CD4-positive, alpha-beta T cell treated with Interleukin-2 at 100 ng/mL for 4 hours (primary cell): ENCODE data around the gene ICAM4.

ENCODE experiments used
- DNase-seq: peaks from one replicate; pipeline ENCODE4 v3.0.0-alpha.2; 2020; ENCODE audit warnings: low spot score

Gene ICAM4

DNA sequence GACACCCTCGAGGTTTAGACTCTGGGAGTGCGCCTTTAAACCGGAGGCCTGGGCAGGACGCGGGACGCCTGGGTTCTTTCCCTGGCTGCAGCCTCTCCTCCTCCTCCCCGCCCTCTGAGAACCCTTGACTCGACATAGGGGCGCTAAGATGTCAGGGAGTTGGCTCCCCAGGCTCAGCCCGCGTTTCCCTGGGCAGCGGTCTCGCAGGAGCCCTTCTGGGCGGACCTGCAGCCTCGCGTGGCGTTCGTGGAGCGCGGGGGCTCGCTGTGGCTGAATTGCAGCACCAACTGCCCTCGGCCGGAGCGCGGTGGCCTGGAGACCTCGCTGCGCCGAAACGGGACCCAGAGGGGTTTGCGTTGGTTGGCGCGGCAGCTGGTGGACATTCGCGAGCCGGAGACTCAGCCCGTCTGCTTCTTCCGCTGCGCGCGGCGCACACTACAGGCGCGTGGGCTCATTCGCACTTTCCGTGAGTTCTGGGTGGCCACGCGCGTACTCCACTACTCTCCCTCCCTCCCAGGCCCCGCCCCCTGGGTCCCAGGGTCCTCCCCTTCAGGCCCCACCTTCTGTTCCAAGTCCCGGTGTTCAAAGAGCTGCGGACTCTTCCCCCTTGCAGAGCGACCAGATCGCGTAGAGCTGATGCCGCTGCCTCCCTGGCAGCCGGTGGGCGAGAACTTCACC is 4.3 kb downstream of the ICAM4 start:
- DNase-seq: peak; percentile 56

DNA sequence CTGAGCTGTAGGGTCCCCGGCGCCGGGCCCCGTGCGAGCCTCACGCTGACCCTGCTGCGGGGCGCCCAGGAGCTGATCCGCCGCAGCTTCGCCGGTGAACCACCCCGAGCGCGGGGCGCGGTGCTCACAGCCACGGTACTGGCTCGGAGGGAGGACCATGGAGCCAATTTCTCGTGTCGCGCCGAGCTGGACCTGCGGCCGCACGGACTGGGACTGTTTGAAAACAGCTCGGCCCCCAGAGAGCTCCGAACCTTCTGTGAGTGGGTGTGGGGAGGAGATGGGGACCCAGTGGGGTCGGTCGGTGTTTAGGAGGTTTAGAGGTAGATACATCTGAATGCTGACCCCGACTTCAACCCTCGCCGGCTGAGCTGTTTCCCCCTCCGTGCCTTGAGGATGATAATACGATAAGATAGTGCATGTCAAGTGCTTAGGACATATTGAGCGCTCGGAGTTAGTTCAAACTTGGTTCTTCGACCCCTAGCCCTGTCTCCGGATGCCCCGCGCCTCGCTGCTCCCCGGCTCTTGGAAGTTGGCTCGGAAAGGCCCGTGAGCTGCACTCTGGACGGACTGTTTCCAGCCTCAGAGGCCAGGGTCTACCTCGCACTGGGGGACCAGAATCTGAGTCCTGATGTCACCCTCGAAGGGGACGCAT is 4.9 kb downstream of the ICAM4 start:
- no peak for DNase-seq

DNA sequence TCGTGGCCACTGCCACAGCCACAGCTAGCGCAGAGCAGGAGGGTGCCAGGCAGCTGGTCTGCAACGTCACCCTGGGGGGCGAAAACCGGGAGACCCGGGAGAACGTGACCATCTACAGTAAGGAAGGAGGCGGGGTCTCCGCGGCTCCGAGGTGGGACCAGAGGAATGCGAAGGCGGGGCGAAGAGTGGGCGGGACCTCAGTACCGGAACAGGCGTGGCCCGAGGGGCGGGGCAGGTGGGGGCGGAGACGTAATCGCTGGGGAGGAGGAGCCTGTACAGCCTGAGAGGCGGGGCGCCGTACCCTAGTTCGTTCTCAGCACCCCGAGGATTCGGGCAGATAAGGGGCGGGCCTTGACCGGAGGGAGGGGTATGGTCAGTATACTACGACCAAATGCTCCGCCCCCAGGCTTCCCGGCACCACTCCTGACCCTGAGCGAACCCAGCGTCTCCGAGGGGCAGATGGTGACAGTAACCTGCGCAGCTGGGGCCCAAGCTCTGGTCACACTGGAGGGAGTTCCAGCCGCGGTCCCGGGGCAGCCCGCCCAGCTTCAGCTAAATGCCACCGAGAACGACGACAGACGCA is 5.5 kb downstream of the ICAM4 start:
- DNase-seq: peak; percentile 58

DNA sequence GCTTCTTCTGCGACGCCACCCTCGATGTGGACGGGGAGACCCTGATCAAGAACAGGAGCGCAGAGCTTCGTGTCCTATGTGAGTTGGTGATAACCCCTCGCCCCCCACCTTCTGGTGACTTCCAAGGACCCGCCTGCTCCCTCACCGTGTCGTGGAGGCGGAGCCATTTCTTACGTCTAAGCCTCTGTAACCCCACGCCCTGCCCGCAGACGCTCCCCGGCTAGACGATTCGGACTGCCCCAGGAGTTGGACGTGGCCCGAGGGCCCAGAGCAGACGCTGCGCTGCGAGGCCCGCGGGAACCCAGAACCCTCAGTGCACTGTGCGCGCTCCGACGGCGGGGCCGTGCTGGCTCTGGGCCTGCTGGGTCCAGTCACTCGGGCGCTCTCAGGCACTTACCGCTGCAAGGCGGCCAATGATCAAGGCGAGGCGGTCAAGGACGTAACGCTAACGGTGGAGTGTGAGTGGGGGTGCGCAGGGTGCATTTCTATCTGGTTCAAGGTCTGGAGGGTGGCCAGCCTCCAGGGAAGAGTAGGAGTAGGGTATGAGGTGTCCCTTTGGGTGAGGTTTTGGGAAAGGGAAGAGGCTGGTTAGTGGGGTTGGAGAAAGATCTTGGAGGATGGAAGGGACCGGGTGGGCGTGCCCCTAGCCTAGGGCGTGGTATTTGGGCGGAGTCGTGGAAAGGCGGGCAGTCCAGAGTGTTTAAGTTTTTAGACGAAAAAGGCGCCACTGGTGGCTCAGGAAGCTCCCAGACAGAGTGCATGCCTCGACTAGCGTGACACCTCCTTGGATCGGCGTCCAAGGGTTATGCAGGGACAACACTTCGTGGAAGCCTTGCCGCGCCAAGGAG is 6.3 kb downstream of the ICAM4 start:
- no peak for DNase-seq

DNA sequence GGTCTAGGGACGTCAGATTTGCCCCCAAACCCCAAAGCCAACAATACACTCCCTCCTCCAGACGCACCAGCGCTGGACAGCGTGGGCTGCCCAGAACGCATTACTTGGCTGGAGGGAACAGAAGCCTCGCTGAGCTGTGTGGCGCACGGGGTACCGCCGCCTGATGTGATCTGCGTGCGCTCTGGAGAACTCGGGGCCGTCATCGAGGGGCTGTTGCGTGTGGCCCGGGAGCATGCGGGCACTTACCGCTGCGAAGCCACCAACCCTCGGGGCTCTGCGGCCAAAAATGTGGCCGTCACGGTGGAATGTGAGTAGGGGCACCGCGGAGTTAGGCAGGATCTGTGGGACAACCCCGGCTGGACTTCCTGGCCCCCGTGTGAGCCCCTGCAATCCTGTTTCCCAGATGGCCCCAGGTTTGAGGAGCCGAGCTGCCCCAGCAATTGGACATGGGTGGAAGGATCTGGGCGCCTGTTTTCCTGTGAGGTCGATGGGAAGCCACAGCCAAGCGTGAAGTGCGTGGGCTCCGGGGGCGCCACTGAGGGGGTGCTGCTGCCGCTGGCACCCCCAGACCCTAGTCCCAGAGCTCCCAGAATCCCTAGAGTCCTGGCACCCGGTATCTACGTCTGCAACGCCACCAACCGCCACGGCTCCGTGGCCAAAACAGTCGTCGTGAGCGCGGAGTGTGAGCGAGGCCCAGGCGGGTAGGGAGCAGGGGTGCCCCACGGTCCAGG is 7.0 kb downstream of the ICAM4 start:
- no peak for DNase-seq

DNA sequence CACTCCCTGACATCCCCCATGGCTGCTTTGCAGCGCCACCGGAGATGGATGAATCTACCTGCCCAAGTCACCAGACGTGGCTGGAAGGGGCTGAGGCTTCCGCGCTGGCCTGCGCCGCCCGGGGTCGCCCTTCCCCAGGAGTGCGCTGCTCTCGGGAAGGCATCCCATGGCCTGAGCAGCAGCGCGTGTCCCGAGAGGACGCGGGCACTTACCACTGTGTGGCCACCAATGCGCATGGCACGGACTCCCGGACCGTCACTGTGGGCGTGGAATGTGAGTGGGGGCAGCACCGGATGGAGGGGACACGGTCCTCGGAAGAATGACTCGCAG is 7.6 kb downstream of the ICAM4 start:
- DNase-seq: no peak

DNA sequence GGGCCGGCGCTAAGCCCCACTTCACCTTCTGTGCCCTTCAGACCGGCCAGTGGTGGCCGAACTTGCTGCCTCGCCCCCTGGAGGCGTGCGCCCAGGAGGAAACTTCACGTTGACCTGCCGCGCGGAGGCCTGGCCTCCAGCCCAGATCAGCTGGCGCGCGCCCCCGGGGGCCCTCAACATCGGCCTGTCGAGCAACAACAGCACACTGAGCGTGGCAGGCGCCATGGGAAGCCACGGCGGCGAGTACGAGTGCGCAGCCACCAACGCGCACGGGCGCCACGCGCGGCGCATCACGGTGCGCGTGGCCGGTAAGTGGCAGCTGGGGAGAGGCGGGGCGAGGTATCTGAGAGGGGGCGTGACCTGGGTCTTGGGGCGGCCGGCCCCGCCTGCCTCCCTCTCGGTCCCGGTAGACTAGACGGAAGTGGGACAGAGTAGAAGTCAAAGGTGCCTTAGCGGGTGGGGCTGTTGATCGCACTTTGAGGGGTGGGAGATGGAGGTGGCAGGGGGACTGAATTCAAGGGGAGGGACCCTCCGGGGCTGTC is 8.6 kb downstream of the ICAM4 start:
- DNase-seq: peak; percentile 75

DNA sequence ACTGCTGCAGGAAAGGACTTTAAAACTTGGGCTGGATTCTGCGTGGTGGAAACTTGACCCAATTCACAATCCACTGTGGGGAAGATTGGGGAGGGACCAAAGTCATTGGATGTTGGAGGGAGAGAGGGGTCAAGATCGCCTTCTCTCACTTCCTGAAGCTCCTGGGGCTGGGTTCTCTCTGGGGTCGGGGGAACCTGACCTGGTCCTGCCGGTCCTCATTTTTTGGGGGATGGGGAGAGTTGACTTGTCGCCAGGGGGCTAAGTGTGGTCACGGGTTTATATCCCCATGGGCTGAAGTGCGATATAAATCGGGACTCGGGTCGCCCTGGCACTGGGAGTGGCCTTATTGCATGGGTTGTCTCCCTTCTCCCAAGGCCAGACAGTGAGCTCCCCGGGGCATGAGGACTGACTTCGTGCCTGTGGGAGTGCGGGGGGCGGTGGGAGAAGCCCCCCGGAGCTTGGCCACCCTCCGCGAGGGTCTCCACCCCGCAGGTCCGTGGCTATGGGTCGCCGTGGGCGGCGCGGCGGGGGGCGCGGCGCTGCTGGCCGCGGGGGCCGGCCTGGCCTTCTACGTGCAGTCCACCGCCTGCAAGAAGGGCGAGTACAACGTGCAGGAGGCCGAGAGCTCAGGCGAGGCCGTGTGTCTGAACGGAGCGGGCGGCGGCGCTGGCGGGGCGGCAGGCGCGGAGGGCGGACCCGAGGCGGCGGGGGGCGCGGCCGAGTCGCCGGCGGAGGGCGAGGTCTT is 9.3 kb downstream of the ICAM4 start:
- no peak for DNase-seq

DNA sequence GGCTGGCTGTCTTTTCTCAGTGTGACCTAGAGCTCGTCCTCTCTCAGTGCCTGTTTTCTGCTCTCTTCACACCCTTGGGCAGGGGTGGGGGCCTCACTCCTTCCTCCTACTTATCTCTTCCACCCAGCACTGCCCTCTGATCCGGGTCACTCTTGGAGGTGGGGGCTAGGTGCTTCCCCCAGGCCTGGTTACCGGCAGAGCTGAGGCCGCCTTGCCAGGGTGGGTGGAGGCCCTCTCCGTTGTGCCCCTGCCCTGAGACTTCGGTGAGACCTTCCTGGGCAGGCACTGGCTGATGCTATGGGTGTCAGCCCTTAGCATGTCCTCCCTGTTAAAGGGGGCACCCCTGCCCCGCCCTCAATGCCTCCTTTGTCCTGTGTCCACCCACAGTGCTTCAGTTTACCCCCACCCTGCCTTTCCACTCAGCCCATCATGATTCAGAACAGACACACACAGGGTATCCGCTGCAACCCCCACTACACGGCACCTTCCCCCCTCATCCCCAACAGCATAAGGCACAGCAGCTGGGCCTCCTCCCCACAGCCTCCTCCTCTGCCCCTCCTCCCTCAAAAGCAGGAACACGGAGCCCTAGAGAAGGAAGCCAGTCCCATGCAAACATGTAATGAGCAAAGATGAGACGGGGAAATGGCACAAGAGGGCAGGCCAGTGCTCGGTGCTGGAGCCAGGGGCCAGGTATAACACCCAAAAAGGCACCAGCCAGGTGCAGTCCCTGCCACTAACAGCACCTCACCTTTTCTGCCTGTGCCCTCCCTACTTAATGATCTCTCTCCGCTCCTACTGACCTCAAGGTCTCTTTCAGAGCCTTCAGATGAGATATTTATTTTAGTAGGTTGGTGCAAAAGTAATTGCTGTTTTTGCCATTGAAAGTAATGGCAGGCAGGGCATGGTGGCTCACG is 13.0 kb downstream of the ICAM4 start:
- no peak for DNase-seq

DNA sequence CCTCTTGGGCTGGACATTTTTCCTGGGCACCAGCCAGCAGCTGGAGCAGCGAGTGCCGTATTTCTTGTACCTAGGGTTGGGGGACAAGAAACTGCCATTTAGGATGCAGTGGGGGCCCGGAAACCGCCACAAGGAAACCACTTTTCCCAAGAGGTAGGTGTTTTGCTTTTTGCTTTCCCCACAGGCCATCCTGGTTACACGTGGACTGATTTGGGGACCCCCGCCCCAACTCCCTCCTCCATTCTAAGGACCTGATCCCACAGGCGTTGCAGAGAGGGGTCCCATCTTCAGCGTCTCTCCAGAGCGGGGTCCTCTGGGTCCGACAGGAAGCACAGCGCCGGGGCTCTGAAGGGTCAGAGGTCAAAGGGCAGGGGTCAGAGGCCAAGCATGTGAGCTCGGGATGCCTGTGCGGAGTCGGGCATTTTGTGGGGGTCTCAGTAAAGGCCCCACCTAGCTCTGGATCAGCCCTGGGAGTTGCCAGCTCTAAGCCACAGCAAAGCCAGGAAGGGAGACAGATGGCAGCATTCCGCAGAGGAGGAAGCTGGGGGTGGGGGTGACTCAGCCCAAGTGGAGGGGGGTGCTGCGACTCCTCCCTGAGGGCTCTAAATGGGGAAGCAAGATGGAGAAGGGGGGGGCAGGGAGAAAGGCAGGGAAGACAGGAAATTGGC is 18.5 kb downstream of the ICAM4 start:
- DNase-seq: no peak

DNA sequence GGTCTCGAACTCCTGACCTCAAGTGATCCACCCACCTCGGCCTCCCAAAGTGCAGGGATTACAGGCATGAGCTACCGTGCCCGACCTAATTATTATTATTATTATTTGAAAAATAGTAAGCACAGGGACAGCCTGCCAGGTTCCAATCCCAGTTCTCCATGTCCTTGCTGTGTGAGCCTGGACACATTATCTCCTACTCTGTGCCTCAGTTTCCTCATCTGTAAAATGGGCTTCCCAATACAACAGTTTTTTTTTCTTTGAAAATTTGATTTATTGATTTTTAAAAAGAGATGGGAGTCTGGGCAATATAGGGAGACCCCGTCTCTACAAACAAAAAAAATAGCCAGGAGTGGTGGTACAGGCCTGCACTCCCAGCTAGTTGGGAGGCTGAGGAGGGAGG is 19.6 kb downstream of the ICAM4 start:
- no peak for DNase-seq

DNA sequence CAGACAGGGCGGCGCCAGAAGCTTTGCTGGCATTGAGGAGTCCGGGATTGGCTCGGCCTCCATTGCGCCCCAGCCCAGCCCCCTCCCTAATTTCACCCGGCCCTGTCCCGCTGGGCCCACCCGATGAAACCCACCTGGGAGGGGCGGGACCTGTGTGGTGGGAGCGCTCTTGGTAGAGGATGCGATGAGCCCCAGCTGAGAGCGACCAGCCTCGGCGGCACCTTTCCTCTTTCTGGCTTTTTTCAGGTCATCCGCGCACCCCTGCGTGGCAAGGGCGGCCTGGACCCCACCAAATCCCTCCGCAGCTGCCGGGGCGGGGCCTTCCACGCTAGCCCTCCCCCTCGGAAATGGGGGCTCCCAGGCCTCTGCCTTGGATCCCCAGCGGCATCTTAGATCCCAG is 22.7 kb downstream of the ICAM4 start, which contains the start of gene ZGLP1:
ZGLP1 (minus strand) TSS at position 393 of the 400 bp plus-strand sequence.
- no peak for DNase-seq

DNA sequence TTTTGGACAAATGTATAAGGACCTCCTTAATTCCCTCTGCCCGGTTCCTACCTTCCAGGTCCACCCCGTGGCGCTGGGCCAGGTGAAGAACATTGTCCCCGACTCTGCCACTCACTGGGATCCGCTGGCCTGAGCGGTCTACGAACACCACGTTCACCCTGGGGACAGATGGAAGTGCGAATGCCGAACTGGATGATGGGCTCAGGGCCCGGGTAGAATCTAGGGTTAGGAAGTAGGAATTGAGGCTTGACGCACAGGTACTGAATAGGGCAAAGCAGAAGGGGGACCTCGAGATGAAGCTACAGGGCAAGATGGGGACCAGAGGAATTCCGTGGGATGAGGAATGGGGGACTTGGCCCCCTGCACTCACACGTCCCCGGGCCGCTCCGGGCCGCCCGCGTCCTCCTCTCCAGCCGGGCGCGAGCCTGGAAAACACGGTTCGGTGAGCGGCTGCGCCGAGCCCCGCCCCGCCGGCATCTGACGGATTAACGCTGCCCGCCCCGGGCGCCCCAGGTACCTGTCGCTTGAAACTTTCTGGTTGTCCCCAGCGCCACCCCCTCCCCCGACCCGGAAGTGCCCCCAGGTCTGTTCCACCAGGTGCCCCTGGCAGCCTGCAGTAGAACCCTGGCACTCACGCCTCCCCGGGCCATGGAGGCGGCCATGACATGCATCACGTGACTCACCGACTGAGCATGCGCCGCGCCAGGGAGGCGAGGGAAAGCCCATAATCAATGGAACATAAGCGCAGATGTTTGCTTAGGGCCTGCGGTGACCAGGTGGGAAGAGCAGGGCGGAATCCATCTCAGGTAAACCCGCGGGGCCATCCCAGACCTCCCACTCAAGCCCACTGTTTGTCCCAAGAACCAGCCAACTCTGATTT is 28.8 kb downstream of the ICAM4 start, which contains the start of gene FDX2:
FDX2 (minus strand) TSS at position 681 of the 880 bp plus-strand sequence; CDS start at position 662, 19 bp downstream.
- peak; percentile 93 for DNase-seq

DNA sequence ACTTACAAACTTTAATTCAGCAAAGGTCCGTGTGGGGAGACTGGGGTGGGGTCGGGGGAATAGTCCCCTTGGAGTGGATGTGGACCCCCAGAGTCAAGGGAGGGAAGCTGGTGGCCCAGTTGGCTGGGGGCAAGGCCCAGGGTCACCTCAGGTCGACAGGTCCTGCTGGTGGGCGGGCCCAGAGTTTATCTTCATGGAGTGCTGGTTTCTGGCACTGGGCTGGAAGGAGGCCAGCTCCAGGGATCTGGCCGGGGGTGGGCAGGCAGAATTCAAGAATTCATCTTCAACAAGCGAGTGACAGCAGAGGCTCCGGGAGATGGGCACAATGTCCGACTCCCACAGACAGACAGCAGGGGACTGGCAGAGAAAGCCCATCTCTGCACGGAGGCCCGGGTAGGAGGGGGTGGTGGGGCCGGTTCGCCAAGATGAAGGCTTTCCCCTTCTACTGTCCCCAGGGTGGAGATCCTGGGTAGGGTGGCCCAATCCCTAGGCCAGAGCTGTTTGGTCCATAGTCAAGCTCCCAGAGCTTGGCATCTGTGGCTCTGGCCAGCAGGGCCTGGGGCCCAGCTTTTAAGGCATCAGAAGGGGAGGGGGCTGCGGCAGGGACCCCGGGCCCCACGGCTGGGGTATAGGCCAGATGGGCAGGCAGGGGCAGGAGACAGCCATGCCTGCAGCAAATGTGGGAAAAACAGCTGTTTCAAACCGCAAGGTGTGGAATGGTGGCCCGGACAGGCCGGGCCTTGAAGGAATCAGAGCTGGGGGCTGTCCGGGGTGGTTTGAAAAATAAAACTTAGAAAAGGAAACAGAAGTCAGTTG is 29.7 kb downstream of the ICAM4 start:
- no peak for DNase-seq

DNA sequence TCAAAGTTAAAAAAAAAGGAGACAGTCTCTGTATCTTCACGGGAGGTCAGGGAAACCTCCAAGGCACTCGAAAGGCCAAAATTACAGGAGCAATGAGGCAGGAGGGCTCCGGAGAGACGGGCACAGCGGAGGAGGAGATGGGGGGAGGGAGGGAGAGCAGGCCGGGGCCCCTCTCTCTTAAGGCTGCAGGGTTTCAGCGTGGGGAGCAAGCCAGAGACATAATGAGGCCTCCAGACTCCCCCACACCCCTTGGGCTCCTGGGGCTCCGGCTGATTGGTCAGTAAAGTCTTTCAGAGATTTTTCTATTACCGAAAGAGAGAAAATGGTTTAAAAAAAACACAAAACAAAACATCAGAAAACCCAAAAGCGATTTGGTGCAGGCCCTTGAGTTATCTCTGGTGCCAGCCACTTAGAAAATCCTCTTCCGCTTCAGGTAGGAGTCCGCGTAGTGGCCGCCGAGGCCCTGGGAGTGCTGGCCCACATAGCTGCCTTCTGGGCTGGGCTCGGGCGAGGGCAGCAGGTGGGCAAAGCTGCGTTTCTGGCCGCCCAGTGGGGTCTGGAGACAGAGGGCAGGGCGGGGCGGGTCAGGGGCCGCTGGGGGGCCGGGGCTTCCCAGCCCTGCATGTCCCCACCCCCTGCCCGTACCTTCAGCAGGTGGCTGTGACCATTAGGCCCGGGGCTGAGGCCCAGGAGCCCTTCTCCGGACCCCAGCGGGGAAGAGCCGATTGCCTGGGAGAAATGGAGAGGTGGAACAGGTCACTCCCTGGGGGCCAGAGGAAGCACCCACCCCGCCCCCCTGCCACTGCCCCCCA is 30.5 kb downstream of the ICAM4 start:
- DNase-seq: no peak

DNA sequence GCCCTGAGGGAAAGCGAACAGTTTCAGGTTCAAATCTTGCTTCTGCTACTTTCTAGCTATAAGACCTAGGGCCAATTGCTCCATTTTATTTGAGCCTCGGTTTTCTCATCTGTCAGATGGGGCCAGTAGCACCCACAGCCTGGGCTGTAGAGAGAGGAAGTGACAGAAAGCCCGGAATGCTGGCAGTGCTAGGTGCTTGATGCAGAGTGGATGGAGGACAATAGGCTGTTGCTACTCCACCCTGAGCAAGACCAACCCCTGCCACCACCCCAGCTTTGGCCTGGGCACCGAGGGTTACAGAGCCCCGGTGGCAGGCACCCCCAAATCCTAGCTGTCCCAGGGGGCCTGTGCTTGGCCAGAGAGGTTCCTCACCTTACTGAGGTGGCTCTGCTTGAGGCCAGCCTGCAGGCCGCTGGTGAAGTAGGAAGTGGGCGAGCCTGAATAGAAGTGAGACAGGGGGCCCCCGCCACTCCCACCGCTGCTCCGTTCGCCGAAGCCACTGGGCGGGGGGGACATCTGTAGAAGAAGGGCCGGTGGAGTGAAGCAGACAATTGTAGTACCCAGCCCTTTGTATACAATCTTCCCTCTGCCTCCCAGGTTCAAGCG is 31.2 kb downstream of the ICAM4 start:
- DNase-seq: no peak
